ENCODE measurements around the gene TICRR. TPM values are rescaled to one million over a fixed set of nuclear protein-coding genes. Genes with fewer than 3 reads are reported as not detected.

Gene TICRR
- total and polyA plus RNA-seq, 9 donors = 0.08 to 0.32 (median 0.25) TPM

DNA sequence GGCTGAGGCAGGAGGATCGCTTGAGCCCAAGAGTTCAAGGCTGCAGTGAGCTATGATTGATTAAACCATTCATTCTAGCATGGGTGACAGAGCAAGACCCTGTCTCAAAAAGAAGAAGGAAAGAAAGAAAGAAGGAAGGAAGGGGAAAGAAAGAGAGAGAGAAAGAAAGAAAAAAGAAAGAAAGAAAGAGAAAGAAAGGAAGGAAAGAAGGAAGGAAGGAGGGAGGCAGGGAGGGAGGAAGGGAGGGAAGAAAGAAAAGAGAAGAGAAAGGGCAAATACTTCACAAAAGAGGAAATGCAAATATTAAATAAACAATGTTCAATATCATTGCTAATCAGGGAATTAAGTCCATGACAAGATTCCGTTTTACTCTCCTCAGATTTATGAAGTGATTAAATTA lies 84.0 kb downstream of the TICRR start:
- WGBS, 3 donors = 84 to 89% (median 88%) methylated on average over 2 of the region's 2 CpGs
- no peaks in the 10 kb centered on the region for H3K36me3 ChIP-seq
- peaks cover 7% of the 10 kb centered on the region for H3K4me1 ChIP-seq (ENCODE audit: insufficient read depth)
- H3K27me3 ChIP-seq = no peaks in the 10 kb centered on the region
- TF ChIP-seq EP300 (IDR thresholded peaks at IDR 0.05) = no peak
- no peak for TF ChIP-seq POLR2A (IDR thresholded peaks at IDR 0.05)
- TF ChIP-seq, protein P1, sequence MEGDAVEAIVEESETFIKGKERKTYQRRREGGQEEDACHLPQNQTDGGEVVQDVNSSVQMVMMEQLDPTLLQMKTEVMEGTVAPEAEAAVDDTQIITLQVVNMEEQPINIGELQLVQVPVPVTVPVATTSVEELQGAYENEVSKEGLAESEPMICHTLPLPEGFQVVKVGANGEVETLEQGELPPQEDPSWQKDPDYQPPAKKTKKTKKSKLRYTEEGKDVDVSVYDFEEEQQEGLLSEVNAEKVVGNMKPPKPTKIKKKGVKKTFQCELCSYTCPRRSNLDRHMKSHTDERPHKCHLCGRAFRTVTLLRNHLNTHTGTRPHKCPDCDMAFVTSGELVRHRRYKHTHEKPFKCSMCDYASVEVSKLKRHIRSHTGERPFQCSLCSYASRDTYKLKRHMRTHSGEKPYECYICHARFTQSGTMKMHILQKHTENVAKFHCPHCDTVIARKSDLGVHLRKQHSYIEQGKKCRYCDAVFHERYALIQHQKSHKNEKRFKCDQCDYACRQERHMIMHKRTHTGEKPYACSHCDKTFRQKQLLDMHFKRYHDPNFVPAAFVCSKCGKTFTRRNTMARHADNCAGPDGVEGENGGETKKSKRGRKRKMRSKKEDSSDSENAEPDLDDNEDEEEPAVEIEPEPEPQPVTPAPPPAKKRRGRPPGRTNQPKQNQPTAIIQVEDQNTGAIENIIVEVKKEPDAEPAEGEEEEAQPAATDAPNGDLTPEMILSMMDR (IDR thresholded peaks at IDR 0.05) = no peak
- H3K27ac ChIP-seq = no peak overlapping the region
- no peaks in the 10 kb centered on the region for H3K9me3 ChIP-seq
- H3K4me3 ChIP-seq = no peak overlapping the region
- DNase-seq = no peak
- intact Hi-C loops (cut with DNase I) = no loop called here

DNA sequence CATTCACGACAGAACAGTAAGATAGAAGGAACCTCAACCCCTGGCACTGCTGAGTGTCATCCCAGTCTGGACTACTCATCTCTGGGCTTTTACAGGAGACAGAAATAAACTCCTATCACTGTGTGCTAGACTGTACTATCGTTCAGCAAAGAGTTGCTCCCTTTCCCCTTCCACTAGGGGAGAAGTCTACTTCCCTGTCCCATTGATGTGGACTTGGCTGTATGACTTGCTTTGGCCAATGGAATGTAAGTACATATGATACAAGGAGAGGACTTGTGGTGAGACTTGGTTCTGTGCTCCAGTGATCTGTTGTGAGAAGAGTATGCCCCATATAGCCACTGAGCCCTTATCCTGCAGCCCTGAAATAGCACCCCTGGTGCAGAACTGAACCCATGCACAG lies 85.3 kb downstream of the TICRR start:
- TF ChIP-seq, protein P1 (IDR thresholded peaks at IDR 0.05) = no peak
- TF ChIP-seq POLR2A (IDR thresholded peaks at IDR 0.05) = no peak
- TF ChIP-seq EP300 (IDR thresholded peaks at IDR 0.05) = no peak
- Histone ChIP-seq H3K27ac (no peak overlapping the region), H3K27me3 (no peaks in the 10 kb centered on the region), H3K9me3 (no peaks in the 10 kb centered on the region), H3K4me3 (no peak overlapping the region), H3K4me1 (ENCODE audit: insufficient read depth) (peaks cover 4% of the 10 kb centered on the region), H3K36me3 (no peaks in the 10 kb centered on the region)
- whole genome bisulfite sequencing, 3 donors = 75 to 87% (median 87%) methylated on average over 2 of the region's 2 CpGs
- DNase-seq = no peak
- intact Hi-C loops (cut with DNase I) = no loop called here

DNA sequence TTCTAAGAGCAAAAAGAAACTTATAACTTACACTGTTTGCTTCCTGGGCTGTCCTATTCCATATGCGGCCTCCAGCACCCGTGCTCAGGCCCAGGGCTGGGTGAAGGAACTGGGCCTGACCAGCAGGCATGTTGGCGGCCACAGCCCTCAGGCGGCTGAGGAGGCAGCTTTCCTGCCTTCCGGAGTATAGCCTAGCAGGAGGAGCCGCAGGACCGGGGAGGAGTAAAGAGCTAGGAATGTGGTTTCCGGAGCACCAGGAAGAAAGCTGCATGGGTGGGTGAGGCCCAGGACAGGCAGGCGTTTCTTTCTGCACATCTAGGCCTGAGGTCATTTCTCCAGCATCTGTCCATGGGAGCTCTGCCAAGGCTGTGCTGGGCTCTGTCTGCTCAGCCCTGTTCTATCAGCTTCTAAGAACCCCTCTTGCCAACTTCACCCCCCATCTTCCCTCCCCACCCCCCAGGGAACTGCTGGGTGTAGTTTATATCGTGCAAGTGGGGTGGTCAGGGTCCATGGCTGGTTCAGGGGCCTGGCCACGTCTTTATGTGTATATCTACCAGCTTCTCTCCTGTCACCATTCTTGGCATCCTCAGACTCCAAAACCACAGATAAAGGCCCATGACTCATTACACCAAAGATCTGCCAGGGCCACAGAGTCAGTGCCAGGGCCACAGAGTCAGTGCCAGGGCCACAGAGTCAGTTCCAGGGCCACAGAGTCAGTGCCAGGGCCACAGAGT lies 87.8 kb downstream of the TICRR start:
- H3K4me3 ChIP-seq = no peak overlapping the region
- DNase-seq = peak; percentile 73 to 81 (median 78)
- 15 to 33% (median 20%) methylated on average over 11 of the region's 11 CpGs for WGBS, 3 donors

GRCh38 chr15:89664441-89665350 lies 89.4 kb downstream of the TICRR start:
- H3K27me3 ChIP-seq = no peaks in the 10 kb centered on the region
- TF ChIP-seq, protein P1 (IDR thresholded peaks at IDR 0.05) = no peak
- no peak for TF ChIP-seq POLR2A (IDR thresholded peaks at IDR 0.05)
- no peak for TF ChIP-seq EP300 (IDR thresholded peaks at IDR 0.05)
- H3K36me3 ChIP-seq = no peaks in the 10 kb centered on the region
- 82 to 85% (median 83%) methylated on average over 13 of the region's 13 CpGs for WGBS, 3 donors
- no peak for DNase-seq
- intact Hi-C loops (cut with DNase I) = no loop called here
- peak overlapping the region; percentile 79 to 96 for H3K27ac ChIP-seq
- peaks cover 7% of the 10 kb centered on the region for H3K4me1 ChIP-seq (ENCODE audit: insufficient read depth)
- H3K9me3 ChIP-seq = no peaks in the 10 kb centered on the region
- peak overlapping the region; percentile 39 for H3K4me3 ChIP-seq

More for the DNA sequence above, 87.8 kb downstream of the TICRR start:
- TF ChIP-seq POLR2A (IDR thresholded peaks at IDR 0.05) = no peak
- TF ChIP-seq, protein P1 (IDR thresholded peaks at IDR 0.05) = no peak
- TF ChIP-seq EP300 (IDR thresholded peaks at IDR 0.05) = no peak
- Histone ChIP-seq H3K27me3 (no peaks in the 10 kb centered on the region), H3K36me3 (no peaks in the 10 kb centered on the region), H3K9me3 (no peaks in the 10 kb centered on the region), H3K4me1 (ENCODE audit: insufficient read depth) (peaks cover 7% of the 10 kb centered on the region), H3K27ac (peak overlapping the region in 1 of 2 donors; percentile 61)
- intact Hi-C loops (cut with DNase I) = no loop called here

All from ovary (tissue), 9 donors.